Mucosa of gallbladder (tissue), 1 donor: ENCODE measurements around the gene TRPM8. TPM values are rescaled to one million over a fixed set of nuclear protein-coding genes. Genes with fewer than 3 reads are reported as not detected.

Experiments
- DNase-seq: peaks from one replicate; pipeline ENCODE4 v3.0.0-alpha.2; 2020; ENCODE audit warnings: low spot score
- total RNA-seq: library from RNA; stranded (reverse); gene quantifications from one replicate; pipeline ENCODE4 v1.2.1, GENCODE V29; 2021
- donor health status: DM: no; HTN: no; CAD: no.

TRPM8 gene
- total RNA-seq, 1 donor from 2014 or later = 0.12 TPM

GRCh38 chr2:234001380-234002160, 84.4 kb downstream of the TRPM8 start:
- DNase-seq = no peak

- no peak for DNase-seq
Measured at GRCh38 chr2:234002281-234002680, 85.1 kb downstream of the TRPM8 start.

- no peak for DNase-seq
Measured at GRCh38 chr2:234003972-234004617, 86.9 kb downstream of the TRPM8 start.

- DNase-seq = no peak
Measured at GRCh38 chr2:234005126-234005525, 88.0 kb downstream of the TRPM8 start.

- no peak for DNase-seq
Measured at GRCh38 chr2:234006501-234006900, 89.3 kb downstream of the TRPM8 start.

- DNase-seq = no peak
Measured at GRCh38 chr2:234014427-234014826, 97.3 kb downstream of the TRPM8 start.

- no peak for DNase-seq
Measured at GRCh38 chr2:234015861-234016260, 98.7 kb downstream of the TRPM8 start.

- no peak for DNase-seq
Measured at GRCh38 chr2:234019896-234020295, 102.7 kb downstream of the TRPM8 start.

GRCh38 chr2:234020332-234020731, 103.2 kb downstream of the TRPM8 start:
- DNase-seq = no peak

GRCh38 chr2:234022424-234022823, 105.3 kb downstream of the TRPM8 start:
- no peak for DNase-seq

- DNase-seq = no peak
Measured at GRCh38 chr2:234024304-234024703, 107.1 kb downstream of the TRPM8 start.

- DNase-seq = no peak
Measured at GRCh38 chr2:234025466-234025865, 108.3 kb downstream of the TRPM8 start.

GRCh38 chr2:234025891-234026401, 108.8 kb downstream of the TRPM8 start:
- DNase-seq = no peak

- DNase-seq = no peak
Measured at GRCh38 chr2:234026693-234027254, 109.6 kb downstream of the TRPM8 start.

GRCh38 chr2:234027641-234028040, 110.5 kb downstream of the TRPM8 start:
- no peak for DNase-seq

- DNase-seq = no peak
Measured at GRCh38 chr2:234029150-234029733, 112.1 kb downstream of the TRPM8 start.

- no peak for DNase-seq
Measured at GRCh38 chr2:234031207-234031606, 114.0 kb downstream of the TRPM8 start.

- DNase-seq = peak; percentile 20
Measured at GRCh38 chr2:234032279-234032856, 115.2 kb downstream of the TRPM8 start.

GRCh38 chr2:234033174-234033573, 116.0 kb downstream of the TRPM8 start:
- no peak for DNase-seq

GRCh38 chr2:234033885-234034284, 116.7 kb downstream of the TRPM8 start:
- no peak for DNase-seq

- DNase-seq = no peak
Measured at GRCh38 chr2:234038076-234038802, 121.1 kb downstream of the TRPM8 start.
